GM21717 (cell line): ENCODE results near the gene GRHL1.

Source experiments
- ATAC-seq: cut with Tn5 transposase; IDR thresholded peaks from one replicate; pipeline ENCODE4 v1.9.1; 2021; ENCODE audit warnings: mild to moderate bottlenecking, moderate library complexity; ENCODE audit not compliant: unreplicated experiment

Gene GRHL1

DNA sequence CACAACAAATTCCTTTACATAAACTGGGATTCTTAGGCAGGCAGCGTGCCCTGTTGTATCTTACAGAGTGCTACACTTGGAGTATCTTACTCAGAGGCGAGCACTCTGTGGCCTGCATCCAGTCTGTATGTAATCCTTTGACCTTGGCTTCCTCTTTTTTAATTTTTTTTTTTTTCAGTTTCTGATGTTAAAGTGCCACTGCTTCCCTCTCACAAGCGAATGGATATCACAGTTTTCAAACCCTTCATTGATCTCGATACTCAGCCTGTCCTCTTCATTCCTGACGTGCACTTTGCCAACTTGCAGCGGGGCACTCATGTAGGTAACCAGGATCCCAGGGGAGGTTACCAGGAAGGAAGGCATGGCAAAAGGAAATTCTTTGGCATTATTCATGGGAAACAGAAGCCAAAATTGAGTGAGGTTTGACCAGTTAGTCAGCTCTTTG is 40.4 kb downstream of the GRHL1 start:
- ATAC-seq: no peak

DNA sequence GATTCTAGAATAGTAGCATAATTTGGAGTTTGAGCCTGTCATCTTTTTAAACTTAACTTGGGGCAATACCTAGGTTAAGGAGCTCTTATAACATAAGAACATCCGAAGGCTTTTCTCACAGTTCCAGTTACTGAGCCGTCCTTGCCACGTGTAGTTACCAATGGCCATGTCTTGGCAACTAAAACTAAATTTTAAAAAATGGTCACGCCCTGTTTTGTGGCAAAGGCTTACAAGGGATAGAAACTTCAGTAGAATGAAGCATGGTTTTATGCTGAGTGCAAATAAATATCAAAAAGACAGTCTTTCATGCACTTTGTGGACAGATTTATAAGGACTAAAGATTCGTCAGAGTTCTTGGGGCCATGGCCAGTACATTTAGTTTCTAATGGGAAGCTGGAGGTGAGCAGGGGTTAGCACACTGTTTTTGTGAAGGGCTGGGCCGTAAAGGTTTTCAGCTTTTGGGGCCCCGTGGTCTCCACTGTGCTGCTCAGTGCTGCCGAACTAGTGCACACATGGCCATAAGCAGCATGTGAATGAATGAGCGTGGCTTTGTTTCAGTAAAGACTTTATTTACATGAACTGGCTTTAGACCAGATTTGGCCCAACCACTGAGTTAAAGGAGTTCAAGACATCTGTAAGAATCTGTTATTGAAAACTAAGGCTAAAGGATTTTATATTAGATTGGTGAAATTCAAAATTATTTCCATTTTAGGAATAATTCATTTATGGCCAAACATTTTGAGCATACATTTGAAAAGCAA is 41.1 kb downstream of the GRHL1 start:
- no peak for ATAC-seq

DNA sequence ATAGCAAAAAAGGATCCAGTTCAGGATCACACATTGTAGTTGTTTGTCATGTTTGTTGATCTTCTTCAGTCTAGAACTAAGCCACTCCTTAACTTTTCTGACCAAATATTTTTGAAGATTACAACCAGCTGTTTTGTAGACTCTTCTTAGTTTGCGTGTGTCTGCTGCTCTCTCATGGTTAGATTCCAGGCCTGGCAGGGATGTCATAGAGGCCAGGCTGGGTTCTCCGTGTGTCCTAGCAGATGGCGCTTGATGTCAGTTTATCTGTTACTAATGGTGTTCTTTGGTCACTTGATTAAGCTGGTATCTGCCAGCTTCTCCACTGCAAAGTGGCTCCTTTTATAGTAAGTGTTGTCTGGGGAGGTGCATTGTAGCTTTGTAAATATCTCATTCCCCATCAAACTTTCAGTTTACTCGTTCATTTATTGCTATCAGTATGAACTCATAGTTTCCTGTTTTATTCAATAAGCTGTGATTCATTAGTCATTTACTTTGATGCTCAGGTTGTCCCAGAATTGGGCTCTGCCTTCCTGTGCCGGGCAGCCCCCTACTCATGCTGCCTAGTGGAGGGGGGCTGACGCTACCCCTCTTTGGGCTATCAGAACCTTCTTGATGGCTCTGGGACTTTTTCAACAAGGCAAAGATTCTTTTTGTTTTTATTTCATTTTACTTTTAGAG is 42.1 kb downstream of the GRHL1 start:
- no peak for ATAC-seq

DNA sequence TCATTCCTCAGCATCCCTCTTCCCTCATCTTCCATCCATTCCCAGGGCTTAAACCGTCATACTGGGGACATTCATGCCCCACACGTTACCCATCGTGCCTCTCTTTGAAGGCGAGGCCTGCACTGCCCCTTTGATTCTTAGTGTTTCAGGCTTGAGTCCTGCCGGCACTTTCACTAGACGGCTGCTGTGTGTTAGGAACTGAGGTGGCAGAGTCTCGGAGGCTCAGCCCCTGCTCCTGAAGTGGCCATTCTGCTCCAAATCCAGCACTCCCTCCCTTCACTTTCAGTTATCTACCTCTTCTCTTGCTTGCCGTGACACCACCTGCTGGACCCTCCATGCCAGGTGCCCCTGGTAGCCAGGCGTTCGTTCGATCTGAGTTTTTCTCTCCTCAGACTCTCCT is 43.0 kb downstream of the GRHL1 start:
- ATAC-seq: no peak

DNA sequence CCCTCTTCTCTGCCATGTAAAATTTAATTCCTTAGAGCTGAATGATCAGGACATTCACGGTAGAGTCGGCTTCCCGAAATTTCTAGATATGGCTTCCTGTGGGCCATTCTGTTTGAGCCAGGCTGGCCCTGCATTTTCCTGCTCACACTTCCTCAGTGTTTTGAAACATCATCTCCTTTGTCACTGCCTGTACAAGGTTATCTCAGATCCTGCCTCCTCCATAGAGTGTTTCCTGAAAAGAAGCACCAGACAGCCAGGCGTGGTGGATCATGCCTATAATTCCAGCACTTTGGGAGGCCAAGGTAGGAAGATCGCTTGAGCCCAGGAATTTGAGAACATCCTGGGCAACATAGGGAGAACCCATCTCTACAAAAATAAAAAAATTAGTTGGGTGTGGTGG is 43.6 kb downstream of the GRHL1 start:
- no peak for ATAC-seq

DNA sequence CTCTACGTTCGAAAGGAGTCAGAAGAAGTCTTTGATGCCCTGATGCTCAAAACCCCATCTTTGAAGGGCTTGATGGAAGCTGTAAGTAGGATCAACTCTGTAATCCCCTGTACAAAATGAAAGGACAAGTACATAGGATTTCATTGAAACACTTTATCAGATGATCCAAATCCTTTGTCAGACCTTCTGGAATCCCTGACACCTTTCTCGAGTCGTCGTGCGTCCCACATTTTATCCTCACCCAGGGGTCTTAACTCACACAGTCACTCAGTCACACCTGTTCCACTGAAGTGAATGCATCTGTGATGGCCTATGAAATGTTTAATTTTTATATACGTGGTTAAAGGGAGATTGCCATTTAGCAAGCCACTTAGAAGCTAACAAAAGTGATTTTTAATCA is 44.8 kb downstream of the GRHL1 start:
- ATAC-seq: no peak

DNA sequence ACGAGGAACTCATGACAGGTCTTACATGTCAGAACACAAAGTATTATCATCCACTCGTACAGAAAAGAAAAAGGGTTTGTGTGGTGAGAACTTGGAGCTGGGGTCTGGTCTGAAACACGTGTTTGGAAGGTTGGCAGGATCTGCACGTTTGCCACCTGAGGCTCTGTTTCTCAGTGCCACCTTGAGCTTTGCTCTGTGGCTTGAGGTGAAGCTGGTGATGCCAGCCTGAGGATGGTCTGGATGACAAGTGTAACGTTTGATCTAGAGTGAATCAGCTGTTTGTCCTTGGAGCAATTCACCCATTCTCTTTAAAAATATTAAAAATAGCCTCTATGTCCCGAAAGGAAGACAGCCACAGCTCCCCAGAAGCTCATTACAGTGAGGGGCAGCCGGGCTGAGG is 46.4 kb downstream of the GRHL1 start:
- ATAC-seq: no peak

DNA sequence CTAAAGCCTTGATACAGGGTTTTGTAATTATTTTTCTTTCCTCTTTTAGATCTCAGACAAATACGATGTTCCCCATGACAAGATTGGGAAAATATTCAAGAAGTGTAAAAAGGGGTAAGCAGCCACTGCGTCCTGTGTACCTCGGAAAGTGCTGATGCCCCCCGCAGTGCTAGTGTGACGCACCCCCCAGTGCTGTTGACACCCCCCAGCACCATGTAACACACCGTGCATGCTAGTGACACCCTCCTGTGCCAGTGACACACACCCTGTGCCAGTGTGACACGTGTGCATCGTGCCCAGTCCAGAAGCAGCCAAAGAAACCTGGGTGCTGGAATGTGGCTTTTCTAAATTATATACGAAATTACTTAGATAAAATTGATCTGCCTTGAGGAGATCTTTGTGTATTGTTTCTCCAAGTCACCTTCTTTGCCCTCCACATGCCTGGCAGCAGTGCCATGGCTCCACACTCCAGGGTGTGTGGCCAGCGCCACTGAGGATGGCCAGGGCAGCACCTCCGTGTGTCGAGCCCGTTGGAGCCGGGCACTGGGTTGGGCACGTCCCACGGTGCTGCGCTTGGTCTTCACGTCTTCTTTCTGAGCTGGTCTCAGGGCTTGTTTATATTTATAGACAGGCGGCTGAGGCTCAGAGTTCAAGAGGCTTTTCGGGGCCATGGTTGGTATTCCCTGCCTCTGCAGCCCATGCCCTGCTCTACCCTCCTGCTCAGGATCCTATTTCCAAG is 47.6 kb downstream of the GRHL1 start:
- ATAC-seq: no peak

DNA sequence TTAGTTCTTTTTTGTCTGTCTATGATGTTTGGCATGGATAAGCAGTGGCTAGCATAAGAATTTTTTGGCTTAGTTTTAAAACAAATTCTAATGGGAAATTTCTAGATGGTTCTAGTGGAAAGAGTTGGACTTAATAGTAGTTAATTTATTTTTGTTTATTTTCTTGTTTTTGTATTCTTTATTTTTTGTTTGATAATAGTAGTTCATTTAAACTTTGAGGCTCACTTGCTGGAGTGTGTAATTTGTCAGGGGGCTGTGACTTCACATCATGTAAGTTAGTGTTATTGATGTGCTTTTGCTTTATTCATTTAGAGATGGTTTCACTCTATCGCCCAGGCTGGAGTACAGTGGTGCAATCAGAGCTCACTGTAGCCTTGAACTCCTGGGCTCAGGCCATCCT is 48.2 kb downstream of the GRHL1 start:
- ATAC-seq: no peak

DNA sequence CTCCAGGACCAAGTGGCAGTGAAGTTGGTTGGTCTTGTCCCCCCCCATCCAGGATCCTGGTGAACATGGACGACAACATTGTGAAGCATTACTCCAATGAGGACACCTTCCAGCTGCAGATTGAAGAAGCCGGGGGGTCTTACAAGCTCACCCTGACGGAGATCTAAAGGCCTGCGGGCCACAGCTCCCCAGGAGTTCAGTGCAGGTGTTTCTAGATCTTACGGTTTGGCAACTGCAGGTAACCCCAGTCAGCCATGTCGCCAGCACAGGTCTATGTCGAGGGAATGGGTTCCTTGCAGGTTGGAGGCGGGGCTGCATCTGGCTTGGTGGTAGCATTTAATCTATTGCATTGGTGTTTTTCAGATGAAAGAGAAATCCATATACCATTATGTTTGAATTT is 49.0 kb downstream of the GRHL1 start:
- no peak for ATAC-seq

DNA sequence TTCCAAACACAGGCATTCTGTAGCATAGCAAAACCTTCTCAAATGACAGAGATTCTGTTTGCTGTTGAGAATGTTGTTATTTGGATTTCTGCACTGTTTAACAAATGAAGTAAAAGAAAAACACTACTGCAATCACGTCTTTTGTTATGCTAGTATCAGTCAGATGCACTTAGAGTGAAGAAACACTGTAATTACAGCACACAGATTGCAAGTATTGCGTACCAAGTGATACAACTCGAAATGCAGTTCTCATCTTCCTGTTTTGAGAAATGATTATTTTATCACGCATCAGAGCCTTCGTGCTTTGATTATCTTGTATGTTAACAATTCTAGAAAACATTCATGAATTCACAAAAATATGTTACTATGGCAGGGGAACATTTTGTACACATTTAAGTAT is 50.1 kb downstream of the GRHL1 start:
- ATAC-seq: no peak

DNA sequence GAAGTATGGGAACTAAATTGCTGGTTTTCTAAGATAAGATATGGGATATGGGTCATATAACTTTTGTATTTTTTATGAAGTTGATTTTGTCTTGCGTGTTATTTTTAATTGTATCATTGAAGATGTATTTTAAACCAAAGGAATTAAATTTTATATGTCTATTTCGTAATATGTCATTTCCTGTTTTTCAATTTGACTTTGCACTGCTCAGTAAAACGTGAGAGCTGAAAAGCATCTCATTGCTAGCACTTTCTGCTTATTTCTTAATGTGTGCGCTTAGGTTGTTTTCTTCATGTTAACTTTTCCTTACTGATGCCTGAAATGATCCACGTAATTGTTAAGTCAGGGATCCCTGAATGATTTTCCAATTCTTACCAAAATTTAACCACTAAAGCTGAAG is 50.6 kb downstream of the GRHL1 start:
- no peak for ATAC-seq

DNA sequence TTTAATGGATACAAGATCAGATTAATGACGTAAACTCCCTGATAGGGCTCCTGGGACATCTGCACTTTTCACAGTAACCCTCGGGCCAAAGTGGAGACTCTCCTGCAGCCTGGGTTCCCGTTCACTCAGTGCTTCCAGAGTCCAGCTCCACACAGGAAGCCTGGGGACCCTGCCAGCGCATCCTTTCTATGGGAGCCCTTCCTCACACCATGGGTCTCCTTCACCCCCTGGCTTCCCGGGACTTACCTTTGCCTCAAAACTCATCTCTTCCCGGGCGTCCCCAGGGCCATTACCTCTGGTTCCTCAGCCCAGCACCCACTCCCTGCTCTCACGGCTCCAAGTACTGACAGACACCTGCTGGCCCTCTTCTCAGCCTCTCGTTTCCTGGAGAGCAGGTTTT is 51.2 kb downstream of the GRHL1 start:
- ATAC-seq: no peak

DNA sequence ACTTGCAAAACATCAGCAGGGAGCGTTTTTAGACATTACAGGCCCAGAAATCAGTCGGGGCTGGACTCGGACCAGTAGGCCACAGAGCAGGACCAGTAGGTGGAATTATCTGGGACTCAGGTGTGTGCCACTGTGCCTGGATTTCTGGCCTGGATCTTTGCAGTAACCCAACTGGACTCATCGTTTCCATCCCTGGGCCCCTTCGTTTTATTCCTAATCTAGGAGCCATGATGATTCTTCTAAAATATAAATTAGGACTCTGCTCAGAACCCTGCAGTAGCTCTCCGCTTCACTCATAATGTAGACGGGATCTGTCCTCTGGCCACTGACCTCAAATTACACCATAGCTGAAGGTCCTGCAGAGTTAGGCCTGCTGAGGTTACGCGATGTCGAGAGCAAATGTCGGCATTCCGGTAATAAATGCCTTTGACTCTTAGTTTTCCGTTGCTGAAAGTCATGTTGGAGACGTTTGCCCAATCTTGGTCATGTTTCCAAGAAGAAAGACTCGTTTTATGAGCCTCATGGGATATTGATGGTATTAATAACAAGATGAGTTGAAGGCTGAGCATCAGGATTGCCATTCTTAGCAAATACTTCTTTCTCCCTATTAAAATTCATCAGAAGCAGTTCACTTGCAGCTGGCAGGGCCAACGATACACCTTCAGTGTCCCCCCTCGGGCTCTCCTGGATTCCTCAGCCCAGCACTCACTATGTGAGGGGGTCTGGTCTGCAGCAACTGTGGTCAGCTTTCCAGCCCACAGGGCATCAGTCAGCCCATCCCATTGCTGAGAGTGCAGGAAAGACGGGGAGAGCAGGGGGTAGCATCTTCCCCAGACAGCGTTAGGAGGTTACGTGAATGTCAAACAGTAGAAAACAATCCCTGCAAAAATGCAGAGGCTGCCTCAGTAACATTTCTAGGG is 52.0 kb downstream of the GRHL1 start:
- ATAC-seq: no peak

DNA sequence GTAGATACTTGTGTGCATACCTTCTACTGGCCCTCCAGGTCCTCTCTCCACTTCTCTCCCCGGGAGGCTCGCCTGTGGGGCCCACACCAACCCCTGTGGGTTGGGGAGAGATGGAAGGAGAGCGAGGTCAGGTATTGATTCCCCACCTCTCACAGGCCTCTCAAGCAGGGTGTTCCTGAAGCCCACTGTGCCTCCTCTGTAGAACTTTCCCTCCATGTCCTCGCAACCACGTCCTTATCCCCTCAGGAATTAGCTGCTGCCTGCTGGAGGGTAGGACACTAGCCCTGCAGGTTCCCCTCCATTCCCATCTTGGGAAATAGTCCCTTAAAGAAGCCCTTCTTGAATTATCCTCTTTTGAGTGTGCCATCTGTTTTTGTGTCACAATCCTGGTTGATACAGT is 52.9 kb downstream of the GRHL1 start:
- no peak for ATAC-seq

DNA sequence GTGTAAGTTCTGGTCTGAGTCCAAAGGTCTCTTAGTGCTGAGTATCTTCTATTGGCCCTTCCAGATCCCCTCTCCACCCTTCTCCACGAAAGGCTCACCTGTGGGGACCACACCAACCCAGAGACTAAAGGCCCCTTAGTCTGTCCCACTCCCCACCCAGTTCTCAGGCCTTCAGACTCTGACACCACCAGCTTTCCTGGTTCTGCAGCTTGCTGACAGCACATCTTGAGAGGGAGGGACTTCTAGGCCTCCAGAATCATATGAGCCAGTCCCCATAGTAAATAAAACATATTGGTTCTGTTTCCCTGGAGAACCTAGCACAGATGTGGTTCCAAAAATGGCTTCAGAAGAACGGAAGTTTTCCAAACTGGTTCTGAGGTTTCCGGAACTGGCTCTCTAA is 53.3 kb downstream of the GRHL1 start:
- no peak for ATAC-seq

DNA sequence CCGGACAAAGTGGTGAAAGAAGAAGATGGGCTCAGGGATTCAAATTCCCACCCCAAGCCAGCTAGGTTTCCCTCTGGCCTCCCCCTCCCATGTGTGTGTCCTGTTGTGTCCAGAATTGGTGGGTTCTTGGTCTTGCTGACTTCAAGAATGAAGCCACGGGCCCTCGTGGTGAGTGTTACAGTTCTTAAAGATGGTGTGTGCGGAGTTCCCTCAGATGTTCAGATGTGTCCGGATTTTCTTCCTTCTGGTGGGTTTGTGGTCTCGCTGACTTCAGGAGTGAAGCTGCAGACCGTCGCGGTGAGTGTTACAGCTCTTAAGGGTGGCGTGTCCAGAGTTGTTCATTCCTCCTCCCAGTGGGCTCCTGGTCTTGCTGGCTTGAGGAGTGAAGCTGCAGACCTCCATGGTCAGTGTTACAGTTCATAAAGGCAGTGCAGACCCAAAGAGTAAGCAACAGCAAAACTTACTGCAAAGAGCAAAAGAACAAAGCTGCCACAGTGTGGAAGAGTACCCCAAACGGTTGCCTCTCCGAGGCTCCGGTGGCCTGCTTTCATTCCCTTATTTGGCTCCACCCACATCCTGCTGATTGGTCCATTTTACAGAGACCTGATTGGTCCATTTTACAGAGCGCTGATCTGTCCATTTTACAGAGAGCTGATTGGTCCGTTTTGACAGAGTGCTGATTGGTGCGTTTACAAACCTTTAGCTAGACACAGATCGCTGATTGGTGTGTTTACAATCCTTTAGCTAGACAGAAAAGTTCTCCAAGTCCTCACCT is 54.2 kb downstream of the GRHL1 start:
- ATAC-seq: no peak

DNA sequence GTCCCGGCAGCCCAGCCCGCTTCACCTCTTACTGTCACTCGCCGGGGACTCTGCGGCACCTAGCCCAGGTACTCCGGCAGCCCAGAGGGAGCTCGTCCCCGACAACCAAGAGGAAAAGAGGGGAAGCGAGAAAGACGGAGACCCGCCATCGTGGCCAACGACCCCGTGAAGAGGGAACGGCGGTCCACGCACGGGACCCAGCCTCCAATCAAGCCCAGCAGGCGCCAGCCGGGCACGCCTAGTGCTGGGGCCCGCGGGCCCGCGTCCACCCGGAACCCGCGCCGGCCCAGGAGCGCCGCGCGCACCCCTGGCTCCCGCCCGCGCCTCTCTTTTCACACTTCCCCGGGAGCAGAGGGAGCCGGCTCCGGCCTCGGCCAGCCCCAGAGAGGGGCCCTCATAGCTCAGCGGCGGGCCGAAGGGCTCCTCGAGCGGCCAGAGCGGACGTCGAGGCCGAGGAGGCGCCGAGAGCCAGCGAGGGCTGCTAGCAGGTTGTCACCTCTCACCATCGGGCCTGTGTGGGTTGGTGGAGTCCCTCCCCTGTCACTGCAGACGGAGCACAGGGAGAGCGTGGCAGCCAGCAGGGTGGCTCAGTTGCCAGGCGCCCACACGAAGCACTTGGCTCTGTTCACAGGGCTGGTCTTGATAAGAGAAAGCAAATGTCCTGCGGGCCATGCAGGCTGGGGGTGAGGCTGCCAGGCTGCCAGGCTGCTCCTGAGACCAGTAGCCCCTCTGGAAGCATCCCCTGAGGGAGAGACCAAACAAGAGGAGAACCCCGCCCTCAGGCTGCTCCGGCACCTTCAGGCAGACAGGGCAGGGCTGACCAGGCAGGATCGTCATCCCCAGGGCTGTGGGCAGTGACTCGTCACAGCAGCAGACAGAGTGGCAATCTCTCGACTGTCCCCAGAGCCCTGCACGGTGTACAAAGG is 55.0 kb downstream of the GRHL1 start:
- no peak for ATAC-seq

DNA sequence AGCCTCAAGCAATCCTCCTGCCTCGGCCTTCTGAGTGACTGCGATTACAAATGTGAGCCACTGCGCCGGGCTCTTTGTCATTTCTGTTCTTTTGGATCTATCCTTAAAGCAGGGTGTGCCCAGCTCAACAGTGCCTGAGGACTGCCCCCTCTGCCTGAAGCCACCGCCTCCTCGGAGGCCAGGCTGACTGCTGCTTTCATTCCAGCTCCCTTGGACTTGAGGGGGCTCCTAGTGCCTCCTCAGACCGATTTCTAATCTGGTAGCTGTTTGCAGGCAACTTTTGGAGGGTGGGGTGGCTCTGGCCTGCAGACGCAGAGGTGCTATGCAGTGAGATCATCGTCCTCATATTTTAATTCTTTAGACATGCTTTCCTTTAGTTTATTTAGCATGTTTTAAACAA is 55.9 kb downstream of the GRHL1 start:
- no peak for ATAC-seq
